ENCODE data around the gene ELAVL4. TPM values are rescaled to one million over a fixed set of nuclear protein-coding genes. Genes with fewer than 3 reads are reported as not detected.

The ELAVL4 gene
- total RNA-seq (2011; cell fraction: chromatin; rRNA removed; ENCODE audit: low replicate concordance), result not detected in 2 replicates
- total RNA-seq (2011; cell fraction: nucleolus; rRNA removed), result not detected in 2 replicates
- not detected in 2 replicates for total RNA-seq (2011; cell fraction: nucleoplasm; rRNA removed)
- total RNA-seq (2014; rRNA removed) (not detected in 2 replicates), total RNA-seq (2014; rRNA removed; fragmentation: Illumina TruSeq; extraction: Trizol) (not detected in 2 replicates), total RNA-seq (2015; rRNA removed; fragmentation: Illumina TruSeq; extraction: Trizol) (not detected in 2 replicates), total RNA-seq (2021) (not detected in 2 replicates), polyA plus RNA-seq (2011; rRNA removed) (not detected in 2 replicates), polyA plus RNA-seq (2014; fragmentation: Illumina TruSeq; extraction: Trizol) (not detected in 2 replicates), polyA plus RNA-seq (2014; fragmentation: Nextera tagmentation; extraction: Ambion mirVana) (not detected), polyA plus RNA-seq (2014; rRNA removed) (not detected in 2 replicates), polyA minus RNA-seq (2011; rRNA and poly(A)+ RNA removed) (not detected in 2 replicates), Bru-seq, nascent RNA (not detected), BruChase-seq, experiment 1, labeled RNA remaining after a 2-hour chase (not detected), BruChase-seq, experiment 2, labeled RNA remaining after a 6-hour chase (not detected)
- not detected in 2 replicates for polyA plus RNA-seq (2011; cell fraction: cytosol; rRNA removed)
- not detected in 2 replicates for polyA plus RNA-seq (2011; cell fraction: nucleus; rRNA removed)
- not detected in 2 replicates for polyA plus RNA-seq (2012)
- not detected in 2 replicates for polyA minus RNA-seq (2011; cell fraction: cytosol; rRNA and poly(A)+ RNA removed)
- not detected in 2 replicates for polyA minus RNA-seq (2011; cell fraction: nucleus; rRNA and poly(A)+ RNA removed)
- long read RNA-seq, experiment 1, result 0 reads
- long read RNA-seq, experiment 2, result 0 reads
- long read RNA-seq, experiment 3, result 0 reads

DNA sequence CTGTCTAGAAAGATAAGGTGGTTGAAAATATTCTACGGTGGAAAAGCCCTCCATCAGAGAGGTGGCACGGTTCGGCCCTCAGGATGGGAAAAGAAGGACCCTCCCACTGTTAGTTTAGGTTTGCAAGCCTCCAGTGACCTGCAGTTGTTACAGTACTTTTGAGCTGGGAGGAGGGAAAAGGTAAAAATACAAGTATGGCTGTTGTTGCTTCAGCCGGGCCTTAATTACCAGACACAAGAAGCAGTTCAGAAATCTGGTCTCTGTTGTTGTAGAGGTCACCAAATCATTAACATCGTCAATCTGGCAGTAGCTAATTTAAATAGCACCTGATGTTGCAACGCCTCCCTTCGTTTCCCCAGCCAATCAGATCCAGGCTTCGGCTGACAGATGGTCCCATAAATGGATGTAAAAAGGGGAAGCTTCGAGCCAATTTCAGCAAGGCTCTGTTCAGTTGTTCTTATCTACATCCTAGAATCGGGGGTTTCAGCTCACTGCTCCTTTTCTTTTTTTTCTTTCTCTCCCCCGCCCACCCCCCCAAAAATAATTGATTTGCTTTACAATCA, at the start of gene ELAVL4:
Gene ELAVL4, plus strand, starts transcription at position 424 of the 563 bp plus-strand sequence. CDS start 270 bp downstream, outside the sequence.
- Histone ChIP-seq H3K36me3 (ENCODE audit: control insufficient read depth, insufficient read depth, low read length) (no peaks in the 10 kb centered on the region), H3K9me1 (ENCODE audit: control insufficient read depth, insufficient read depth, low read length) (no peaks in the 10 kb centered on the region), H2AFZ (ENCODE audit: low read depth, low read length) (no peak within 1 kb of the TSS), H3K9ac (ENCODE audit: insufficient read depth in 1 of 2, low read depth in 2 of 2, low read length in 2 of 2) (no peak within 1 kb of the TSS), H3K4me1 (replicated peaks in 1 of 2; ENCODE audit: control insufficient read depth in 2 of 2, insufficient read depth in 2 of 2, low read length in 2 of 2) (no peaks in the 10 kb centered on the region), H3K4me2 (ENCODE audit: insufficient read depth, low read length) (no peak within 1 kb of the TSS), H4K20me1 (replicated peaks; ENCODE audit: control insufficient read depth, insufficient read depth, low read length) (no peaks in the 10 kb centered on the region), H3K27ac (ENCODE audit: extremely low read depth, low read depth, low read length) (no peak within 1 kb of the TSS), H3K4me3 (no peak within 1 kb of the TSS), H3K9me3 (replicated peaks; ENCODE audit: control insufficient read depth, insufficient read depth, low read depth, low read length) (no peaks in the 10 kb centered on the region), H3K27me3 (ENCODE audit: control insufficient read depth in 2 of 2, insufficient read depth in 2 of 2, low read length in 2 of 2) (no peaks in the 10 kb centered on the region), H3K79me2 (ENCODE audit: control insufficient read depth, insufficient read depth, low read length) (no peaks in the 10 kb centered on the region)
- DNase-seq (ENCODE audit: extremely low read depth in 1 of 4, low spot score in 3 of 4) (peak in 2 of 4 experiments; percentile 2 to 8), FAIRE-seq (no peak), ATAC-seq (no peak)
- TF ChIP-seq SP1 (CRISPR knock-in tag; IDR thresholded peaks at IDR 0.05) (no peak), ZKSCAN3 (CRISPR knock-in tag; IDR thresholded peaks at IDR 0.05) (no peak), NBN (IDR thresholded peaks at IDR 0.05; ENCODE audit: low read depth) (no peak)
- TF ChIP-seq, protein P1, sequence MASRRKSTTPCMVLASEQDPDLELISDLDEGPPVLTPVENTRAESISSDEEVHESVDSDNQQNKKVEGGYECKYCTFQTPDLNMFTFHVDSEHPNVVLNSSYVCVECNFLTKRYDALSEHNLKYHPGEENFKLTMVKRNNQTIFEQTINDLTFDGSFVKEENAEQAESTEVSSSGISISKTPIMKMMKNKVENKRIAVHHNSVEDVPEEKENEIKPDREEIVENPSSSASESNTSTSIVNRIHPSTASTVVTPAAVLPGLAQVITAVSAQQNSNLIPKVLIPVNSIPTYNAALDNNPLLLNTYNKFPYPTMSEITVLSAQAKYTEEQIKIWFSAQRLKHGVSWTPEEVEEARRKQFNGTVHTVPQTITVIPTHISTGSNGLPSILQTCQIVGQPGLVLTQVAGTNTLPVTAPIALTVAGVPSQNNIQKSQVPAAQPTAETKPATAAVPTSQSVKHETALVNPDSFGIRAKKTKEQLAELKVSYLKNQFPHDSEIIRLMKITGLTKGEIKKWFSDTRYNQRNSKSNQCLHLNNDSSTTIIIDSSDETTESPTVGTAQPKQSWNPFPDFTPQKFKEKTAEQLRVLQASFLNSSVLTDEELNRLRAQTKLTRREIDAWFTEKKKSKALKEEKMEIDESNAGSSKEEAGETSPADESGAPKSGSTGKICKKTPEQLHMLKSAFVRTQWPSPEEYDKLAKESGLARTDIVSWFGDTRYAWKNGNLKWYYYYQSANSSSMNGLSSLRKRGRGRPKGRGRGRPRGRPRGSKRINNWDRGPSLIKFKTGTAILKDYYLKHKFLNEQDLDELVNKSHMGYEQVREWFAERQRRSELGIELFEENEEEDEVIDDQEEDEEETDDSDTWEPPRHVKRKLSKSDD (conservative IDR thresholded peaks at IDR 0.05; ENCODE audit: low read length), result no peak
- intact Hi-C loops (cut with micrococcal nuclease), result no loop called here
- no TSS peak for BruUV-seq (replicated peaks)
- POLR2A ChIA-PET, result no interaction called here
- in situ Hi-C loops (cut with MboI), result no loop called here
- 1% methylated on average over 11 of the region's 11 CpGs for WGBS (ENCODE audit: insufficient coverage, low coverage, missing lambda C conversion rate)
- CTCF ChIA-PET (ENCODE audit: low intra/inter-chr PET ratio), result no interaction called here
